DOHH2 (cell line): ENCODE data around the gene CLCN2.

Source experiments
- H3F3A ChIP-seq: fragments of 200-600 bp; sonication (generic), shearing (Covaris generic); 2 replicates; pipeline ENCODE4 v1.6.0; 2016; ENCODE audit warnings: antibody characterized with exemption, mild to moderate bottlenecking; ENCODE audit not compliant: control insufficient read depth, insufficient read depth
- H3K27ac ChIP-seq: fragments of 200-600 bp; sonication (generic); 2 replicates; pipeline ENCODE4 v1.5.1; 2014; ENCODE audit warnings: low read depth, mild to moderate bottlenecking, low read length, moderate library complexity
- H3K27me3 ChIP-seq: fragments of 200-600 bp; sonication (generic); 2 replicates; pipeline ENCODE4 v1.6.1; 2014; ENCODE audit warnings: mild to moderate bottlenecking, low read length, mixed read lengths; ENCODE audit not compliant: control insufficient read depth
- H3K36me3 ChIP-seq: fragments of 200-600 bp; sonication (generic); 2 replicates; pipeline ENCODE4 v1.6.1; 2014; ENCODE audit warnings: mild to moderate bottlenecking, low read length, moderate library complexity, mixed read lengths; ENCODE audit not compliant: control insufficient read depth
- H3K4me1 ChIP-seq: fragments of 200-600 bp; sonication (generic); 2 replicates; pipeline ENCODE4 v1.6.1; 2014; ENCODE audit warnings: mild to moderate bottlenecking, low read length, mixed read lengths; ENCODE audit not compliant: control insufficient read depth
- H3K4me2 ChIP-seq: fragments of 200-600 bp; sonication (generic); 2 replicates; pipeline ENCODE4 v1.6.0; 2014; ENCODE audit warnings: mild to moderate bottlenecking, low read length, moderate library complexity
- H3K4me3 ChIP-seq: fragments of 200-600 bp; sonication (generic); 2 replicates; pipeline ENCODE4 v1.5.1; 2014; ENCODE audit warnings: mild to moderate bottlenecking, low read length, mixed read lengths
- H3K79me2 ChIP-seq: fragments of 200-600 bp; sonication (generic); 2 replicates; pipeline ENCODE4 v1.6.1; 2014; ENCODE audit warnings: mild to moderate bottlenecking, low read length, mixed read lengths; ENCODE audit not compliant: control insufficient read depth
- H3K9me2 ChIP-seq: fragments of 200-600 bp; sonication (generic); replicated peaks from 2 replicates; pipeline ENCODE4 v1.6.1; 2014; ENCODE audit warnings: mild to moderate bottlenecking, low read length, mixed read lengths; ENCODE audit not compliant: control insufficient read depth
- H3K9me3 ChIP-seq: fragments of 200-600 bp; sonication (generic); 2 replicates; pipeline ENCODE4 v1.6.1; 2014; ENCODE audit warnings: antibody characterized with exemption, low read length, mixed read lengths; ENCODE audit not compliant: control insufficient read depth, insufficient read depth
- H4K20me1 ChIP-seq: fragments of 200-600 bp; sonication (generic); 2 replicates; pipeline ENCODE4 v1.6.0; 2014; ENCODE audit warnings: low read depth, mild to moderate bottlenecking, antibody characterized with exemption, low read length, moderate library complexity; ENCODE audit not compliant: control insufficient read depth, insufficient read depth
- CTCF ChIP-seq: fragments of 200-600 bp; sonication (generic); IDR thresholded peaks from one replicate; pipeline ENCODE4 v1.5.1; 2014; ENCODE audit warnings: antibody characterized with exemption, mild to moderate bottlenecking, low read depth, low read length; ENCODE audit not compliant: poor library complexity, severe bottlenecking
- EZH2phosphoT487 ChIP-seq: fragments of 200-600 bp; sonication (generic); IDR thresholded peaks from 2 replicates; pipeline ENCODE4 v1.6.1; 2017; ENCODE audit warnings: borderline replicate concordance, mild to moderate bottlenecking, antibody characterized with exemption, low read length, moderate library complexity, mixed read lengths

Gene CLCN2

GRCh38 chr3:184386047-184386806, 24.8 kb upstream of the CLCN2 start:
- Histone ChIP-seq H3K9me2 (no peaks in the 10 kb centered on the region), H3K27ac (no peak overlapping the region), H3K4me3 (no peak overlapping the region), H3K9me3 (no peaks in the 10 kb centered on the region), H3K79me2 (no peaks in the 10 kb centered on the region), H3K4me2 (no peak overlapping the region), H3K27me3 (peaks cover 12% of the 10 kb centered on the region), H3F3A (no peaks in the 10 kb centered on the region), H4K20me1 (no peaks in the 10 kb centered on the region), H3K36me3 (no peaks in the 10 kb centered on the region), H3K4me1 (no peaks in the 10 kb centered on the region)
- TF ChIP-seq EZH2phosphoT487 (no peak), CTCF (no peak)

- Histone ChIP-seq H3K4me1 (no peaks in the 10 kb centered on the region), H3K27me3 (peaks cover 17% of the 10 kb centered on the region), H3F3A (no peaks in the 10 kb centered on the region), H3K9me3 (no peaks in the 10 kb centered on the region), H3K36me3 (no peaks in the 10 kb centered on the region), H3K79me2 (no peaks in the 10 kb centered on the region), H4K20me1 (no peaks in the 10 kb centered on the region), H3K27ac (no peak overlapping the region), H3K4me2 (no peak overlapping the region), H3K9me2 (no peaks in the 10 kb centered on the region), H3K4me3 (no peak overlapping the region)
- TF ChIP-seq EZH2phosphoT487 = no peak
- TF ChIP-seq CTCF = no peak
Measured at GRCh38 chr3:184384856-184385422, 23.5 kb upstream of the CLCN2 start.

GRCh38 chr3:184384342-184384741, 22.9 kb upstream of the CLCN2 start:
- H3K4me1 ChIP-seq = no peaks in the 10 kb centered on the region
- H3K79me2 ChIP-seq = no peaks in the 10 kb centered on the region
- no peaks in the 10 kb centered on the region for H4K20me1 ChIP-seq
- H3K9me2 ChIP-seq = no peaks in the 10 kb centered on the region
- no peak overlapping the region for H3K4me2 ChIP-seq
- no peaks in the 10 kb centered on the region for H3K36me3 ChIP-seq
- H3F3A ChIP-seq = no peaks in the 10 kb centered on the region
- H3K4me3 ChIP-seq = no peak overlapping the region
- H3K27ac ChIP-seq = no peak overlapping the region
- no peak for TF ChIP-seq CTCF
- TF ChIP-seq EZH2phosphoT487 = no peak
- H3K9me3 ChIP-seq = no peaks in the 10 kb centered on the region
- H3K27me3 ChIP-seq = peaks cover 18% of the 10 kb centered on the region
